HepG2 (cell line): ENCODE data around the gene GTPBP6. TPM values are rescaled to one million over a fixed set of nuclear protein-coding genes. Genes with fewer than 3 reads are reported as not detected.

Experiments used
- DRAP1 ChIP-seq: IDR thresholded peaks from 2 replicates; pipeline ENCODE4 v1.6.1; 2016; ENCODE audit warnings: missing genetic modification reagents, missing compliant biosample characterization
- FOSL1 ChIP-seq: sonication (generic); formaldehyde crosslinking; IDR thresholded peaks from 2 replicates; pipeline ENCODE4 v1.9.0; 2021; ENCODE audit warnings: missing genetic modification reagents, borderline replicate concordance
- FOXA1 ChIP-seq, 2 experiments: fragments of 450-650 bp in 1 of 2; sonication (generic) in 1 of 2; formaldehyde crosslinking in 1 of 2; IDR thresholded peaks; 2 replicates each; pipeline versions ENCODE4 v1.4.0 to v1.6.1; 2016 to 2020; ENCODE audit warnings: missing genetic modification reagents in 1 of 2
- GTF2F1 ChIP-seq: fragments of 150-350 bp; IDR thresholded peaks from 2 replicates; pipeline ENCODE4 v1.6.1; 2014; ENCODE audit warnings: low read length
- KDM5B ChIP-seq: sonication (generic); formaldehyde crosslinking; IDR thresholded peaks from 2 replicates; pipeline ENCODE4 v1.4.0; 2020; ENCODE audit warnings: missing genetic modification reagents, mild to moderate bottlenecking, borderline replicate concordance
- MEIS1 ChIP-seq: sonication (generic); formaldehyde crosslinking; IDR thresholded peaks from 2 replicates; pipeline ENCODE4 v1.9.0; 2021; ENCODE audit warnings: mild to moderate bottlenecking, missing genetic modification reagents, moderate library complexity, borderline replicate concordance
- POGK ChIP-seq: sonication (generic); formaldehyde crosslinking; conservative IDR thresholded peaks from 2 replicates; pipeline ENCODE4 v1.8.0; 2022; ENCODE audit warnings: mild to moderate bottlenecking, moderate library complexity, missing genetic modification reagents
- SKIL ChIP-seq: sonication (generic); formaldehyde crosslinking; IDR thresholded peaks from 2 replicates; pipeline ENCODE4 v1.8.0; 2022; ENCODE audit warnings: missing genetic modification reagents, mild to moderate bottlenecking, moderate library complexity, borderline replicate concordance
- TBL1XR1 ChIP-seq: fragments of 150-350 bp; IDR thresholded peaks from 2 replicates; pipeline ENCODE4 v1.6.1; 2014; ENCODE audit warnings: borderline replicate concordance, low read length; ENCODE audit not compliant: partially characterized antibody
- ZBTB40 ChIP-seq, 2 experiments: fragments of 450-650 bp in 1 of 2; sonication (generic) in 1 of 2; formaldehyde crosslinking in 1 of 2; IDR thresholded peaks; 2 replicates each; pipeline versions ENCODE4 v1.6.1 to v1.8.0; 2016 to 2022; ENCODE audit warnings: antibody characterized with exemption in 1 of 2, mild to moderate bottlenecking in 1 of 2, missing genetic modification reagents in 1 of 2
- ZNF350 ChIP-seq: sonication (generic); formaldehyde crosslinking; IDR thresholded peaks from 2 replicates; pipeline ENCODE4 v1.4.0; 2020; ENCODE audit warnings: mild to moderate bottlenecking, low read depth, missing genetic modification reagents, borderline replicate concordance
- ZNF766 ChIP-seq: sonication (generic); formaldehyde crosslinking; IDR thresholded peaks from 2 replicates; pipeline ENCODE4 v1.5.0; 2020; ENCODE audit warnings: missing genetic modification reagents, borderline replicate concordance
- polyA plus RNA-seq, 8 experiments: library from polyadenylated mRNA; depleted of rRNA in 3 of 8; stranded (reverse) in 7 of 8; unstranded in 1 of 8; fragments of >200 nt; fragmentation: Illumina TruSeq in 4 of 8; extraction: Trizol in 4 of 8; gene quantifications; 2 replicates each; pipeline versions ENCODE4 v1.2.1 to v1.2.3, GENCODE V29; 2011 to 2016; ENCODE audit warnings: low read depth in 4 of 8, missing spikeins in 1 of 8, mixed read lengths in 1 of 8; ENCODE audit not compliant: insufficient read depth in 1 of 8
- total RNA-seq, 5 experiments: library from RNA; depleted of rRNA; stranded (reverse); fragments of >200 nt; fragmentation: Illumina TruSeq; extraction: Trizol; gene quantifications; 2 replicates each; pipeline ENCODE4 v1.2.3, GENCODE V29; 2016; ENCODE audit warnings: low read depth in 1 of 5

GTPBP6 gene
- total and polyA plus RNA-seq, 2 of the 13 experiments (the other 11 are each of a cell fraction or from before 2014, with no cell fraction given), result 20.2 to 39.6 TPM

GRCh38 chrX:261167-261918 is 57.3 kb downstream of the GTPBP6 start (continued):
- TF ChIP-seq ZBTB40 (IDR thresholded peaks at IDR 0.05) (no peak), ZBTB40 (CRISPR knock-in tag; IDR thresholded peaks at IDR 0.05) (peak; percentile 54), GTF2F1 (no peak), DRAP1 (CRISPR knock-in tag) (peak; percentile 49), FOSL1 (peak; percentile 14; the same call in 1 of the 2 replicates), ZNF350 (CRISPR knock-in tag) (peak; percentile 62; the same call in 1 of the 2 replicates), SKIL (CRISPR knock-in tag) (peak; percentile 60), MEIS1 (CRISPR knock-in tag) (0 out of 2 replicates have a peak, but pooled peaks have one; percentile 22), TBL1XR1 (no peak), ZNF766 (CRISPR knock-in tag) (0 out of 2 replicates have a peak, but pooled peaks have one; percentile 28), POGK (CRISPR knock-in tag) (0 out of 2 replicates have a peak, but pooled peaks have one; percentile 39), FOXA1 (IDR thresholded peaks at IDR 0.05) (no peak), FOXA1 (CRISPR knock-in tag; IDR thresholded peaks at IDR 0.05) (no peak), KDM5B (CRISPR knock-in tag) (no peak)
